Stimulated activated CD4-positive, alpha-beta T cell treated with anti-CD3 and anti-CD28 coated beads, Interleukin-2, amount 100 ng/mL, for 48 hours (primary cell): ENCODE data around the gene GIGYF1.
A peak's percentile ranks its signal among the peaks of the same experiment; 100 is the strongest.
"Not testable (repeated sequence)": the region's sequence is repeated elsewhere in the genome, so short reads cannot be mapped to it uniquely, and the experiment has no call there.

Source experiments
- DNase-seq, 2 donors: peaks; one replicate each; pipeline ENCODE4 v3.0.0-alpha.2; 2020

The GIGYF1 gene

DNA sequence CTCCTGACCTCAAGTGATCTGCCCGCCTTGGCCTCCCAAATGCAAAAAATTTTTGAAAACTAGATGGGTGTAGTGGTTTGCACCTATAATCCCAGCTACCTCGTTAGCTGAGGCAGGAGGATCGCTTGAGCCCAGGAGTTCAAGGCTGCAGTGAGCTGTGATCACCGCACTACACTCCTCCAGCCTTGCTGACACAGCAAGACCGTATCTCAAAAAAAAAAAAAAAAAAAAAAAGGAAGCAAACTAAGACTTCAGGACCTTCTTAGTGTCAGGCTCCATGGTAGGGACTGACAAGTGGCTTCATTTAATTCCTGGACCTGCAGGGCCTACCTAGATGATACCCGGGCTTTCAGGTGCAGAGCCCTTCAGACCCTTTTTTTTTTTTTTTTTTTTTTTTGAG is 14.3 kb upstream of the GIGYF1 start:
- DNase-seq: no peak

DNA sequence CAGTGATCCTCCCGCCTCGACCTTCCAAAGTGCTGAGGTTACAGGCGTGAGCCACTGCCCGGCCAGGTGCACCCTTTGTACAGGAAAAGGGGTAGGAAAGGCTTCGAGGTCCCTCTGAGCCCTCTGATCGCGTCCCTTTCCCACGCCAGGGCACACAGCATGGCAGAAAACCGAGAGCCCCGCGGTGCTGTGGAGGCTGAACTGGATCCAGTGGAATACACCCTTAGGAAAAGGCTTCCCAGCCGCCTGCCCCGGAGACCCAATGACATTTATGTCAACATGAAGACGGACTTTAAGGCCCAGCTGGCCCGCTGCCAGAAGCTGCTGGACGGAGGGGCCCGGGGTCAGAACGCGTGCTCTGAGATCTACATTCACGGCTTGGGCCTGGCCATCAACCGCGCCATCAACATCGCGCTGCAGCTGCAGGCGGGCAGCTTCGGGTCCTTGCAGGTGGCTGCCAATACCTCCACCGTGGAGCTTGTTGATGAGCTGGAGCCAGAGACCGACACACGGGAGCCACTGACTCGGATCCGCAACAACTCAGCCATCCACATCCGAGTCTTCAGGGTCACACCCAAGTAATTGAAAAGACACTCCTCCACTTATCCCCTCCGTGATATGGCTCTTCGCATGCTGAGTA is 12.7 kb upstream of the GIGYF1 start:
- no peak for DNase-seq

GRCh38 chr7:100705753-100706671 is 12.0 kb upstream of the GIGYF1 start, which contains the start of gene POP7:
TSS of gene POP7 (plus strand) at chr7:100706121. CDS start at chr7:100706831, 710 bp downstream.
- DNase-seq: peak; percentile 98

- peak; percentile 83 to 89 for DNase-seq
Measured at GRCh38 chr7:100705320-100705752, 11.3 kb upstream of the GIGYF1 start.

GRCh38 chr7:100701089-100701488 is 7.0 kb upstream of the GIGYF1 start:
- not testable (repeated sequence) for DNase-seq

GRCh38 chr7:100699018-100699417 is 5.0 kb upstream of the GIGYF1 start:
- DNase-seq: no peak

DNA sequence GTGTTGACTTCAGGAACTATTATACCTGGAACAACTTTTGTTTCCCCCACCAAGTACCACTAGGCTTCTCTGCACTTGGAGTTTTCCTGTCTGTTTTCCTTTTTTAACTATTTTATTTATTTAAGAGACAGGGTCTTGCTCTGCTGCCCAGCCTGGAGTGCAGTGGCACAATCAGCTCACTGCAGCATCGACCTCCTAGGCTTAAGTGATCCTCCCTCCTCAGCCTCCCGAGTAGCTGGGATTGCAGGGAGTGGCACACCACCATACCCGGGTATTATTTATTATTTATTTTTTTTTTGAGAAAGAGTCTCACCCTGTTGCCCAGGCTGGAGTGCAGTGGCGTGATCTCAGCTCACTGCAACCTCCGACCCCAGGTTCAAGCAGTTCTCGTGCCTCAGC is 2.1 kb upstream of the GIGYF1 start:
- no peak for DNase-seq

DNA sequence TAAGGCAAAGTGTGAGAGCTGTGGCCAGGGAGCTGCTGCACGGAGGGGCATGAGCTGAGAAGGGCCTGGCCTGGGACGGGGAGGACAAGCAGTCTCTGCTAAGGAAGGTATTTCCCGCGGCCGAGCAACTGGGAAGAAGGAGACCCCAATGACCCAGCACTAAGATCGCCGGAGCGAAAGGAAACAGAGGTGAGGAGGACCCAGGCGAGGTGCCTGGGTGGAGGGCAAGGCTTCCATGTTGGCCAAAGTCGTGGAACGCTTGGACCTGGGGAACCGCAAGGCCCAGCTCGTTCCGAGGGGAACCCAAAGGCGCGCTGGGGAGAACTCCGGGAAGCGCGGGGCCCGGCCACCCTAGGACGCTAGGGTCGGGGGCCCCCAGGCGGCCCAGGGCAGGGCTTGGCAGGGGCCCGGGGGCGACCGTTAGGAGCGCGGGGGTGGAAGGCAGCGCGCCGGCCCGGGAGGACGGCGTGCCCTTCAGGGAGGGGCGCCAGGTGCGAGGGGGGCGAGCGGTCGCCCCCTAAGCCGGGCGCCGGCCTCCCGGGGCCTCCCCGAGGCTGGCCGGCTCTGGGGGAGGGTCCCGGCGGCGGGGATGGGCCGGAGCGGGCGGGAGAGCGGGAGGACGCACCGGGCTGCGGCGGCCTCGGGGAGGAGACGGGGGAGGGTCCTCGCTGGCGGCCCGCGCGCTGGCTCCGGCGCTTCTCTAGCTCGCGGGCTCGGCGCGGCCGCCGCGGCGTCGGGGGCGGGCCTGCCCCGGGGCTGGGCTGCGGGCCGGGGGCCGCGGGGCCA is 545 bp downstream of the GIGYF1 start:
- DNase-seq: no peak

GRCh38 chr7:100692578-100692961 is 1.5 kb downstream of the GIGYF1 start:
- no peak for DNase-seq

DNA sequence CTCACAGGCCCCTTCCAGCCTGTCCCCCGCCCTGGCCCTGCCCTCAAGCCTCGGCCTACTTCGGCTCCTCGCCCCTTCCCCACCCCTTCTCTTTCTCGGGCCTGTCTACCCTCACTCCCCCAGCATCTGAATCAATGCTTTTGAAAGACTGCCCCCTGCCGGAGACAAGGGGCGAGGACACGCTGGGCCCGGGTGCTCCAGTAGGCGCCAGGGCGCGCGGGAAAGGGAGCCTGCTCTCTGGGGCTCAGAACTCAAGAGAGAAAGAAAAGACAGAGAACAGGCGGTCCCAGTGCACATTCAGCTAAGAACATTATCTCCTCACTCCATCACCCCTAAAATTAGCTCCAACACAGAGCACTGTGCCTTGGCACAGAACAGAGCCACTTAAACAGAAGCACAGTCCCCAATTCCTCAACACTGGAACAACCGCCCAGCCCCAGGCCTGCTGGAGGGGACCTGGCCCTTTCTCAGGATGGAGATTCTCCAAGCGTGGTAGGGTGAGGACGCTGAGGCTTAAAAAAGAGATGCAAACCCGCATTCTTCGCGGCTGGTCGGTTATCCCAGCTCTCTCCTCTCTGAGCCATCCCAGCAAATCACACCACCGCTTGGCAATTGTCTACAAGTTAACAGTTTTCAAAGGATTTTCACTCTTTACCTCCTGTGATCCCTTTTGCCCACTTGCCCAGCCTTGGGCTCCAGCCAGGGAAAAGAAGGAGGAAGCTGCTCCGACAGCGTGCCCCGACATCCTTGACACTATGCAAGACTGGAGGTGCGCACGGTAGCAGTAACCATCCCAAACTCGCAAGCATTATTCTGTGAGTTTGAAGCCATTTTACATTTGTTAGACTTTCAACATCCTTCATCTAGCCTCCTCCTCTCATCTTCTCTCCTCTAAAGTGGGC is 2.1 kb downstream of the GIGYF1 start:
- DNase-seq: peak; percentile 90 to 91

DNA sequence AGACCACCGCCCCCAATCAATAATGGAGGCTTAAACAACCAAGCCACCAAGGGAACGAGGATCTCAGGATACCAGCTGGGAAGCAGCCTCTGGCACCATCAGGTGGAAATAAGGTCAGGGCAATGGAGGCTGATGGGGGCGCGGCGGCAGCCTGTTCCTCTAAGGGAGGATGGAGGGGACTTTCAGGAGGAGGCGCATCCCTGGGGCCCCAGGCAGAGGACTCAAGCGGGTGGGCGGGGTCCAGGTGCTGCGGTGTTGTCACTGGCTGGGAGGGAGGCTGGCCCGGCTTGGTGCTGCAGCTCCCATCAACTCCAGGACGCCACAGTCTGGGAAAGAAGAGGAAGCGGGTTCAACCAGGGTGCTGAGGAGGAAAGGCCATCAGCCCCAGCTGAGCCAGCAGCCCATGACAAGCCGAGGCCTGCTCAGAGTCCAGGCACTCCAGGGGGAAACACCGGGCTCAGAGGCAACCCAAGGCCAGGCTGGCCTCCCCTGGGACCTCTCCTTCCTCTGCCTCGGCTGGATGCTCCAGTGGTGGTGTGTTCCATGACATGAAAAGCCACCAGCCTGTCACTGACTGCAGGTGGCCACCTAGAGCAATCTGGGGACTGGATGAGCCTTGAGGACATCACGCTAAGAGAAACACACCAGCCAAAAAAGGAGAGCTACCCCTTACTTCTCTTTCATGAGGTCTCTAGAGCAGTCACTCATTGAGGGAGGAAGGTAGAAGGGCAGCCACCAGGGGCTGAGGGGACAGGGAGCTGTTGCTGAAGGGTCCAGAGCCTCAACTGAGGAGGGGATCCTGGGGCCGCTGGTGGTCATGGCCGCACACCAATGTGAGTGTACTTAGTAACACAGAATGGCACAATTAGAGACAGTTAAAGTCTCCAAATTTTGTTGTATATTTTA is 4.6 kb downstream of the GIGYF1 start:
- no peak for DNase-seq

DNA sequence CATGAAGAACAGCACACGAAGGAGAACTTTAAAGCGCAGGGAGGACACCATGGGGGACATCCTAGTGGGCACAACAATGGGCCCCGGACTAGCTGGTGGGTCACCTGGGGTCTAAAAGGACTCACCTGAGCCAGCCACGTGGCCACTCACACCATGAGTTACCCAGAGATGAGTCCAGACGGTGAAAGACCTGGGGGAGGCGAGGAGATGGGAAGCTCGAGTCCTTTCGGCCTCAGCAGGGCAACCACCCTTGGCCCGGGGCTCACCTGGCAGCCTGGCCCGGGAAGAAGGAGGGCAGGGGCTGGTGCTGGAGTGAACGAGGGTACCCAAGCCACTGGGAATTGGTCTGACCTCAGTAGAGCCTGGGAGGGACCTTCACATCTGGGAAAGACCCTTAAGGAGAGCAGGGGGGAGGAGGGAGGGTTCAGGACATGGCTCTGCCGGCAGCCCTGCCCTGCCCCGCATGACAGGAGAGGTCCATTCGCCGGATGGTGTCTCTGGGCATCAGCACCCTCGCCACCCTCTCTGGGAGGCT is 5.7 kb downstream of the GIGYF1 start:
- DNase-seq: no peak

- DNase-seq: no peak
Measured at GRCh38 chr7:100687751-100688300, 6.2 kb downstream of the GIGYF1 start.

GRCh38 chr7:100687261-100687660 is 6.8 kb downstream of the GIGYF1 start:
- DNase-seq: no peak

DNA sequence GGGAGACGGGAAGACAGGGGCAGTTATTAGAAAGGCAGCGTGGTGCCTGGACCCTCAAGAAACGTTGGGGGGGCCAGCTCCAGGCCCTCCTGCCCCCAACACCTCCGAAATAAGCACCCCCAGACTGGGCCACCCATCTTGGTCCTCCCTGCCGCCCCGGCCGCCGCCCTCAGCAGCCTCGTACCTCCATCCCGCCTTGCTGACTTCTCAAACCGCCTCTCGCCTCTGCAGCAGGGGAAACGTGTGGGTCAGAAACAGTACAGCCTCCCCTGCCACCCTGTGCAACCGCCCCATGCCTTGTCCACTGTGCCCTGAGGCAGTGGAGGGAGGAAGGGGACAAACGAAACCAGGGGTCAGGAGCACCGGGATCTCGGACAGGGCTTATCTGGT is 7.2 kb downstream of the GIGYF1 start:
- DNase-seq: no peak

- no peak for DNase-seq
Measured at GRCh38 chr7:100686201-100686821, 7.7 kb downstream of the GIGYF1 start.

- DNase-seq: no peak
Measured at GRCh38 chr7:100685631-100686145, 8.4 kb downstream of the GIGYF1 start.

DNA sequence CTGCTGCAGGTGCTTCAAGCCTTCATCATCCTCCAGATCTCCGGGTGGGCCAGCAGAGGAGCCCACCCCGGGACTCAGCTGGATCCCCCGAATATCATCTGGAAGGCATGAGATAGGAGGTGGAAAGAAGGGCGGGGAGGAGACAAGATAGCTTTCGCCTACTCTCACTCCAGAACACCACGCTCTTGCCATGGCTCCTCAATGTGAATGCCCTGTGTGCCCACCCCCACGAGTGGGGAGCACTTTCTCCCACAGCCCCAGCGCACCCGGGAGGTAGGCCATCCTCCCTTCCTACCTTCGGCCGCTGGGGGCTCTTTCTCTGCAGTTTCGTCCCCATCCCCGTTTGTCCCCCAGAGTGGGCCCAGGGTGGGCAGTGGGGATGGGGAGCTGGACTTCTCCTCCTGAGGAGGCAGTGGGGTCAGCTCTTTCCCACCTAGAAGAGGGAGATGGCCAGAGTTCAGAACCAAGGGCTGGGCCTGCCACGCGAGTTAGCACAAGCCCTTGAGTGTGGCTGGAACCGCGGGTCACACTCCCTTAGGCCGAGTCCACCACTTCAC is 8.9 kb downstream of the GIGYF1 start:
- no peak for DNase-seq

DNA sequence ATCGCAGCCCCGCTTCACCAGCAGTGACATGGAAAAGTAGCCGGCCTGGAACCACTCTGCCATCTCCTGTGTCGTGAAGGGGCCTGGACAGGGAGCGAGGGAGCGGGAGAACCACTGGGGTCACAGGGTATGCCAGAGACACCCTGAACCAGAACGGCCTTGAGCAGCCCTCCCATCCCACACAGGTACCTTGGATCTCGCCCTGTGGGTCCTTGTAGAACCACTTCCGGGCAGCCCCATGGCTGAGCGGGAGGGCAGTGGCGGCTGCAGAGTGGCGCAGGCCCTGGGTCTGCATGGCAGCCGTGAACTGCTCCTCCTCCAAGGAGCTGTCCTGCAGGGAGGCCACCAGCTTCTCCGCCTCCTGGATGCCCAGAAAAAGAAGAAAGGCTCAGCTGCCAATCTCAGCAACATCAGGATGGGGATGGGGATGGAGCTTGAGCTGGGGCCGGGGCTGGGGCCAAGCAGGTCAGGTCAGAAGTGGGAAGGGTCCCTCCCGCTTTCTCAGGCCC is 9.5 kb downstream of the GIGYF1 start:
- no peak for DNase-seq
